IMR-90 (cell line): ENCODE data around the gene LIMK2.

Experiments used
- BHLHE40 ChIP-seq: fragments of 150-350 bp; IDR thresholded peaks from 2 replicates; pipeline ENCODE4 v1.6.1; 2016; ENCODE audit warnings: mild to moderate bottlenecking, low read depth, low read length
- CEBPB ChIP-seq: IDR thresholded peaks from 2 replicates; pipeline ENCODE4 v1.6.1; 2012; ENCODE audit warnings: low read depth, low read length, improper control_type of control experiment
- CHD1 ChIP-seq: IDR thresholded peaks from 2 replicates; pipeline ENCODE4 v1.6.1; 2012; ENCODE audit warnings: low read depth, low read length, improper control_type of control experiment
- ELK1 ChIP-seq: fragments of 150-350 bp; IDR thresholded peaks from 2 replicates; pipeline ENCODE4 v1.6.1; 2016; ENCODE audit warnings: low read depth, mild to moderate bottlenecking, low read length, moderate library complexity, borderline replicate concordance
- FOS ChIP-seq: fragments of 150-350 bp; IDR thresholded peaks from 2 replicates; pipeline ENCODE4 v1.6.1; 2016; ENCODE audit warnings: low read depth, low read length
- MAFK ChIP-seq: IDR thresholded peaks from 2 replicates; pipeline ENCODE4 v1.6.1; 2012; ENCODE audit warnings: low read depth, low read length, improper control_type of control experiment
- MXI1 ChIP-seq: IDR thresholded peaks from 2 replicates; pipeline ENCODE4 v1.6.1; 2012; ENCODE audit warnings: low read depth, mild to moderate bottlenecking, low read length, moderate library complexity, borderline replicate concordance
- POLR2A ChIP-seq: IDR thresholded peaks from 2 replicates; pipeline ENCODE4 v1.6.1; 2012; ENCODE audit warnings: mild to moderate bottlenecking, low read depth, low read length
- RAD21 ChIP-seq: IDR thresholded peaks from 2 replicates; pipeline ENCODE4 v1.6.1; 2012; ENCODE audit warnings: low read length, improper control_type of control experiment
- RFX5 ChIP-seq: IDR thresholded peaks from 2 replicates; pipeline ENCODE4 v1.8.0; 2012; ENCODE audit warnings: low read depth, mild to moderate bottlenecking, low read length, moderate library complexity
- SMC3 ChIP-seq: fragments of 150-350 bp; IDR thresholded peaks from 2 replicates; pipeline ENCODE4 v1.6.1; 2016; ENCODE audit warnings: low read depth, mild to moderate bottlenecking, antibody characterized with exemption, low read length, moderate library complexity
- USF2 ChIP-seq: fragments of 150-350 bp; IDR thresholded peaks from 2 replicates; pipeline ENCODE4 v1.6.1; 2017; ENCODE audit warnings: mild to moderate bottlenecking, antibody characterized with exemption, low read length, low read depth
- TF ChIP-seq, protein P1 (sequence below): conservative IDR thresholded peaks from 2 replicates; pipeline ENCODE4 v1.5.1; 2012; ENCODE audit warnings: mild to moderate bottlenecking, low read depth, low read length, improper control_type of control experiment

- TF ChIP-seq, protein P1, sequence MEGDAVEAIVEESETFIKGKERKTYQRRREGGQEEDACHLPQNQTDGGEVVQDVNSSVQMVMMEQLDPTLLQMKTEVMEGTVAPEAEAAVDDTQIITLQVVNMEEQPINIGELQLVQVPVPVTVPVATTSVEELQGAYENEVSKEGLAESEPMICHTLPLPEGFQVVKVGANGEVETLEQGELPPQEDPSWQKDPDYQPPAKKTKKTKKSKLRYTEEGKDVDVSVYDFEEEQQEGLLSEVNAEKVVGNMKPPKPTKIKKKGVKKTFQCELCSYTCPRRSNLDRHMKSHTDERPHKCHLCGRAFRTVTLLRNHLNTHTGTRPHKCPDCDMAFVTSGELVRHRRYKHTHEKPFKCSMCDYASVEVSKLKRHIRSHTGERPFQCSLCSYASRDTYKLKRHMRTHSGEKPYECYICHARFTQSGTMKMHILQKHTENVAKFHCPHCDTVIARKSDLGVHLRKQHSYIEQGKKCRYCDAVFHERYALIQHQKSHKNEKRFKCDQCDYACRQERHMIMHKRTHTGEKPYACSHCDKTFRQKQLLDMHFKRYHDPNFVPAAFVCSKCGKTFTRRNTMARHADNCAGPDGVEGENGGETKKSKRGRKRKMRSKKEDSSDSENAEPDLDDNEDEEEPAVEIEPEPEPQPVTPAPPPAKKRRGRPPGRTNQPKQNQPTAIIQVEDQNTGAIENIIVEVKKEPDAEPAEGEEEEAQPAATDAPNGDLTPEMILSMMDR = no peak
- TF ChIP-seq ELK1 (no peak), POLR2A (no peak), USF2 (no peak), CEBPB (no peak), SMC3 (no peak), RFX5 (no peak), BHLHE40 (no peak), MXI1 (no peak), CHD1 (no peak), FOS (no peak), RAD21 (no peak), MAFK (no peak)
Observed at GRCh38 chr22:31284281-31285155, 72.4 kb downstream of the LIMK2 start.
